WTC11 (cell line): ENCODE measurements around the gene NEK8.

Source experiments
- CTCF ChIP-seq: fragments of 200-600 bp; IDR thresholded peaks from 2 replicates; pipeline ENCODE4 v1.8.0; 2022; ENCODE audit warnings: antibody characterized with exemption
- E2F1 ChIP-seq: sonication (generic); formaldehyde crosslinking; IDR thresholded peaks from 2 replicates; pipeline ENCODE4 v1.8.0; 2022; ENCODE audit warnings: mild to moderate bottlenecking, missing genetic modification reagents
- ESRRA ChIP-seq: sonication (generic); formaldehyde crosslinking; IDR thresholded peaks from 2 replicates; pipeline ENCODE4 v1.8.1; 2022; ENCODE audit warnings: mild to moderate bottlenecking, missing genetic modification reagents, borderline replicate concordance
- HMGA2 ChIP-seq: fragments of 250-450 bp; sonication (Bioruptor Pico); IDR thresholded peaks from 2 replicates; pipeline ENCODE4 v1.4.0; 2021; ENCODE audit warnings: mild to moderate bottlenecking, moderate library complexity
- JUN ChIP-seq: sonication (generic); formaldehyde crosslinking; IDR thresholded peaks from 2 replicates; pipeline ENCODE4 v1.8.0; 2023; ENCODE audit warnings: mild to moderate bottlenecking, missing genetic modification reagents
- OVOL2 ChIP-seq: fragments of 250-450 bp; sonication (Bioruptor Pico); IDR thresholded peaks from 2 replicates; pipeline ENCODE4 v1.9.0; 2021; ENCODE audit warnings: mild to moderate bottlenecking, borderline replicate concordance
- PREB ChIP-seq: sonication (generic); formaldehyde crosslinking; IDR thresholded peaks from 2 replicates; pipeline ENCODE4 v1.8.1; 2022; ENCODE audit warnings: mild to moderate bottlenecking, missing genetic modification reagents, moderate library complexity, borderline replicate concordance
- ZNF232 ChIP-seq: sonication (generic); formaldehyde crosslinking; IDR thresholded peaks from 2 replicates; pipeline ENCODE4 v1.8.0; 2022; ENCODE audit warnings: mild to moderate bottlenecking, missing genetic modification reagents
- ZNF512 ChIP-seq: sonication (generic); formaldehyde crosslinking; IDR thresholded peaks from 2 replicates; pipeline ENCODE4 v1.8.1; 2022; ENCODE audit warnings: missing genetic modification reagents, borderline replicate concordance
- ZNF671 ChIP-seq: fragments of 250-450 bp; sonication (Bioruptor Pico); IDR thresholded peaks from 2 replicates; pipeline ENCODE4 v1.8.0; 2021; ENCODE audit warnings: mild to moderate bottlenecking
- TF ChIP-seq, protein P1 (sequence below): sonication (generic); formaldehyde crosslinking; conservative IDR thresholded peaks from 2 replicates; pipeline ENCODE4 v1.8.1; 2023; ENCODE audit warnings: mild to moderate bottlenecking, low read depth, missing genetic modification reagents, moderate library complexity
- TF ChIP-seq, protein P2 (sequence below): sonication (generic); formaldehyde crosslinking; IDR thresholded peaks from 2 replicates; pipeline ENCODE4 v1.8.0; 2022; ENCODE audit warnings: mild to moderate bottlenecking, missing genetic modification reagents

- no peak for TF ChIP-seq HMGA2 (CRISPR knock-in tag)
- TF ChIP-seq JUN (CRISPR knock-in tag), result no peak
- TF ChIP-seq CTCF, result no peak
- no peak for TF ChIP-seq PREB
- no peak for TF ChIP-seq ZNF671 (CRISPR knock-in tag)
- TF ChIP-seq E2F1 (CRISPR knock-in tag), result no peak
- TF ChIP-seq, protein P1, sequence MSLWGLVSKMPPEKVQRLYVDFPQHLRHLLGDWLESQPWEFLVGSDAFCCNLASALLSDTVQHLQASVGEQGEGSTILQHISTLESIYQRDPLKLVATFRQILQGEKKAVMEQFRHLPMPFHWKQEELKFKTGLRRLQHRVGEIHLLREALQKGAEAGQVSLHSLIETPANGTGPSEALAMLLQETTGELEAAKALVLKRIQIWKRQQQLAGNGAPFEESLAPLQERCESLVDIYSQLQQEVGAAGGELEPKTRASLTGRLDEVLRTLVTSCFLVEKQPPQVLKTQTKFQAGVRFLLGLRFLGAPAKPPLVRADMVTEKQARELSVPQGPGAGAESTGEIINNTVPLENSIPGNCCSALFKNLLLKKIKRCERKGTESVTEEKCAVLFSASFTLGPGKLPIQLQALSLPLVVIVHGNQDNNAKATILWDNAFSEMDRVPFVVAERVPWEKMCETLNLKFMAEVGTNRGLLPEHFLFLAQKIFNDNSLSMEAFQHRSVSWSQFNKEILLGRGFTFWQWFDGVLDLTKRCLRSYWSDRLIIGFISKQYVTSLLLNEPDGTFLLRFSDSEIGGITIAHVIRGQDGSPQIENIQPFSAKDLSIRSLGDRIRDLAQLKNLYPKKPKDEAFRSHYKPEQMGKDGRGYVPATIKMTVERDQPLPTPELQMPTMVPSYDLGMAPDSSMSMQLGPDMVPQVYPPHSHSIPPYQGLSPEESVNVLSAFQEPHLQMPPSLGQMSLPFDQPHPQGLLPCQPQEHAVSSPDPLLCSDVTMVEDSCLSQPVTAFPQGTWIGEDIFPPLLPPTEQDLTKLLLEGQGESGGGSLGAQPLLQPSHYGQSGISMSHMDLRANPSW (CRISPR knock-in tag), result no peak
- no peak for TF ChIP-seq OVOL2
- TF ChIP-seq ZNF512 (CRISPR knock-in tag), result no peak
- TF ChIP-seq, protein P2, sequence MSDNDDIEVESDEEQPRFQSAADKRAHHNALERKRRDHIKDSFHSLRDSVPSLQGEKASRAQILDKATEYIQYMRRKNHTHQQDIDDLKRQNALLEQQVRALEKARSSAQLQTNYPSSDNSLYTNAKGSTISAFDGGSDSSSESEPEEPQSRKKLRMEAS (CRISPR knock-in tag), result no peak
- no peak for TF ChIP-seq ZNF232 (CRISPR knock-in tag)
- no peak for TF ChIP-seq ESRRA (CRISPR knock-in tag)
Measured at GRCh38 chr17:28737770-28738679, 9.4 kb downstream of the NEK8 start.
